GM18861 (cell line): ENCODE measurements around the gene NECTIN4.
A peak's percentile ranks its signal among the peaks of the same experiment; 100 is the strongest.
"Not testable (repeated sequence)": the region's sequence is repeated elsewhere in the genome, so short reads cannot be mapped to it uniquely, and the experiment has no call there.

Experiments
- ATAC-seq: cut with Tn5 transposase; IDR thresholded peaks from one replicate; pipeline ENCODE4 v1.9.1; 2021; ENCODE audit not compliant: unreplicated experiment

Gene NECTIN4

GRCh38 chr1:161033751-161034150, 55.6 kb downstream of the NECTIN4 start:
- ATAC-seq: no peak

GRCh38 chr1:161032409-161032808, 56.9 kb downstream of the NECTIN4 start:
- ATAC-seq: no peak

GRCh38 chr1:161031874-161032273, 57.5 kb downstream of the NECTIN4 start:
- no peak for ATAC-seq

GRCh38 chr1:161029466-161029865, 59.9 kb downstream of the NECTIN4 start:
- not testable (repeated sequence) for ATAC-seq

- not testable (repeated sequence) for ATAC-seq
Measured at GRCh38 chr1:161026954-161027353, 62.4 kb downstream of the NECTIN4 start.

- ATAC-seq: not testable (repeated sequence)
Measured at GRCh38 chr1:161022432-161022831, 66.9 kb downstream of the NECTIN4 start.

- ATAC-seq: no peak
Measured at GRCh38 chr1:161021970-161022353, 67.4 kb downstream of the NECTIN4 start.

- peak; percentile 53 for ATAC-seq
Measured at GRCh38 chr1:161021165-161021969, 68.0 kb downstream of the NECTIN4 start.
